Measurements from ENCODE around the gene OMD. TPM values are rescaled to one million over a fixed set of nuclear protein-coding genes. Genes with fewer than 3 reads are reported as not detected.

OMD gene
- total RNA-seq, 6 donors from 2014 or later, result 0.67 to 8.1 (median 4.7) TPM

GRCh38 chr9:92444841-92445240 is 20.6 kb upstream of the OMD start:
- DNase-seq, result no peak
- 60 to 89% methylated on average over 1 to 3 of the region's 4 CpGs for WGBS, 2 donors

DNA sequence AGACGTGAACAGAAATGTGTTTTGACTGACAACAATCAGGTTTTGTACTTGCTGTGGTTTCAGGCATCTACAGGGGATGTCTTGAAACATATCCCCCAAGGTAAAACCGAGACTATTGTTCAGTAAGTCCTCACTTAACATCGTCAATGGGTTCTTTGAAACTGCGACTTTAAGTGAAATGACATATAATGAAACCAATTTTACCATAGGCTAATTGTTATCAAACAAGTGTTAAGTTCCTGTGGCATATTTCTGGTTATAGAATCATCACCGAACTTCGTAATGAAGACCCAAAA is 16.4 kb upstream of the OMD start:
- no peak for TF ChIP-seq EP300 (IDR thresholded peaks at IDR 0.05)
- no peak for TF ChIP-seq POLR2A (IDR thresholded peaks at IDR 0.05)
- TF ChIP-seq, protein P1, sequence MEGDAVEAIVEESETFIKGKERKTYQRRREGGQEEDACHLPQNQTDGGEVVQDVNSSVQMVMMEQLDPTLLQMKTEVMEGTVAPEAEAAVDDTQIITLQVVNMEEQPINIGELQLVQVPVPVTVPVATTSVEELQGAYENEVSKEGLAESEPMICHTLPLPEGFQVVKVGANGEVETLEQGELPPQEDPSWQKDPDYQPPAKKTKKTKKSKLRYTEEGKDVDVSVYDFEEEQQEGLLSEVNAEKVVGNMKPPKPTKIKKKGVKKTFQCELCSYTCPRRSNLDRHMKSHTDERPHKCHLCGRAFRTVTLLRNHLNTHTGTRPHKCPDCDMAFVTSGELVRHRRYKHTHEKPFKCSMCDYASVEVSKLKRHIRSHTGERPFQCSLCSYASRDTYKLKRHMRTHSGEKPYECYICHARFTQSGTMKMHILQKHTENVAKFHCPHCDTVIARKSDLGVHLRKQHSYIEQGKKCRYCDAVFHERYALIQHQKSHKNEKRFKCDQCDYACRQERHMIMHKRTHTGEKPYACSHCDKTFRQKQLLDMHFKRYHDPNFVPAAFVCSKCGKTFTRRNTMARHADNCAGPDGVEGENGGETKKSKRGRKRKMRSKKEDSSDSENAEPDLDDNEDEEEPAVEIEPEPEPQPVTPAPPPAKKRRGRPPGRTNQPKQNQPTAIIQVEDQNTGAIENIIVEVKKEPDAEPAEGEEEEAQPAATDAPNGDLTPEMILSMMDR (IDR thresholded peaks at IDR 0.05), result no peak
- ATAC-seq (ENCODE audit: low FRiP score in 2 of 2) (no peak), DNase-seq (no peak)
- Histone ChIP-seq H3K27ac (no peak overlapping the region), H3K4me3 (no peak overlapping the region), H3K9me3 (no peaks in the 10 kb centered on the region), H3K27me3 (no peaks in the 10 kb centered on the region), H3K4me1 (no peaks in the 10 kb centered on the region), H3K36me3 (no peaks in the 10 kb centered on the region)
- 82 to 92% methylated on average over 6 of the region's 6 CpGs for WGBS, 2 donors

More at GRCh38 chr9:92444841-92445240, 20.6 kb upstream of the OMD start:
- H3K27ac ChIP-seq, result no peak overlapping the region
- no peak for ATAC-seq (ENCODE audit: low FRiP score in 2 of 2)
- H3K27me3 ChIP-seq, result no peaks in the 10 kb centered on the region
- no peaks in the 10 kb centered on the region for H3K4me1 ChIP-seq
- H3K4me3 ChIP-seq, result no peak overlapping the region
- no peaks in the 10 kb centered on the region for H3K36me3 ChIP-seq
- no peaks in the 10 kb centered on the region for H3K9me3 ChIP-seq
- TF ChIP-seq POLR2AphosphoS5 (IDR thresholded peaks at IDR 0.05) (no peak), POLR2A (IDR thresholded peaks at IDR 0.05) (no peak), EP300 (IDR thresholded peaks at IDR 0.05) (no peak)
- TF ChIP-seq, protein P1 (IDR thresholded peaks at IDR 0.05), result no peak

DNA sequence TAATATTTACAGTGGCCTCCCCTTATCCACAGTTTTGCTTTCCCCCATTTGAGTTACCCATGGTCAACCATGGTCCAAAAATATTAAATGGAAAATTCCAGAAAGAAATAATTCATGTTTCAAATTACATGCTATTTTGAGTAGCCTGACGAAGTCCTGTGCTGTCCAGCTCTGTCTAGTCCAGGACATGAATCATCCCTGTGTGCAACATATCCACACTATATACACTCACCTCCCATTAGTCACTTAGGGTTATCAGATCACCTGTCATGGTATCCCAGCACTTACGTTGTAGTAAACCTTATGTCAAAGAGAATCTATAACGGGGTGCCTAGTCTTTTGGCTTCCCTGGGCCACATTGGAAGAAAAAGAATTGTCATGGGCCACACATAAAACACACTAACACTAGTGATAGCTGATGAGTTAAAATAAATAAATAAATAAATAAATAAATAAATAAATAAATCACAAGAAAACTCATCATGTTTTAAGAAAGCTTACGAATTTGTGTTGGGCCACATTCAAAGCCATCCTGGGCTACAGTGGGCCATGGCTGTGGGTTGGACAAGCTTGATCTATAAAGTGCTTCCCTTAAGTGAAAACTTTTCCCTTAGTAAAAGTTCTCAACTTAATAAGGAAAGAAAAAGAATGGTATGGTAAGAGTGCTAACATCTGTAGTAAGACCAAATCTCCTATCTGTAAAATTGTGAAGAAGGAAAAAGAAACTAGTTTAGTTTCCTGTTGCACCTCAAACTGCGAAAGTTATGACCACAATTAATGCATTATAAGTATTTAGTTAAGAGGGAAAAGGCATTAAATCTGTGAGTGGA is 15.9 kb upstream of the OMD start:
- H3K27ac ChIP-seq, result no peak overlapping the region
- no peak overlapping the region for H3K4me3 ChIP-seq
- DNase-seq (no peak), ATAC-seq (ENCODE audit: low FRiP score in 2 of 2) (no peak)
- TF ChIP-seq POLR2AphosphoS5 (IDR thresholded peaks at IDR 0.05), result no peak
- TF ChIP-seq, protein P1 (IDR thresholded peaks at IDR 0.05), result no peak
- no peak for TF ChIP-seq EP300 (IDR thresholded peaks at IDR 0.05)
- no peak for TF ChIP-seq POLR2A (IDR thresholded peaks at IDR 0.05)
- no peaks in the 10 kb centered on the region for H3K4me1 ChIP-seq
- no peaks in the 10 kb centered on the region for H3K27me3 ChIP-seq
- WGBS, 2 donors, result 87 to 88% methylated on average over 5 of the region's 5 CpGs
- H3K36me3 ChIP-seq, result no peaks in the 10 kb centered on the region
- H3K9me3 ChIP-seq, result no peaks in the 10 kb centered on the region

DNA sequence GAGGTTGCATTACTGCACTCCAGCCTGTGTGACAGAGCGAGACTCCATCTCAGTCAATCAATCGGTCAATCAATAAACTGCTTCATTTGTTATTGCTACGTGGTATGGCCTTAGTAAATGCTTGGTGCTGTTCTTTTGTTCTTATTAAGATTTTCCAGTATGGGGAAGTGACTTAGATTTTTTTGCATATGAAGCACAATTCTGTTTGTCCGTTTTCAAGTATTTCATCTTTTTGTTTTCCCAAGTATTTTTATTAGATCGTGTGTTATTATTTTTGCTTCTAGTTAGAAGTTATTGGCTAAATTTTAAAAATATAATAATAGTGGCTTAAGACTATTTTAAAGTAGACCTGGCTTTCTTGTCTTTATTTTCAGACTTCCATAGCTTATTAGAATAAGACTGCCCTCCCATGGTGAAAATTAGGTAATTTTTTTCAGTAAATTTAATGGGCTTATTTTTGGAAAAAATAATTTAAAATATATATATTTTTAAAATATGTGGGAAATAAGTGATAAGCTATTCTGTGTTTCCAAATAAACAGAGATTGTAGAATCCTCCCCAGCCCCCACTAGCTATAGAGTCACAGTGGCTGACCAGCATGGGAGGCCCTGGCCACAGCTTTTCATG is 14.7 kb upstream of the OMD start:
- Histone ChIP-seq H3K4me1 (no peaks in the 10 kb centered on the region), H3K27me3 (no peaks in the 10 kb centered on the region), H3K9me3 (no peaks in the 10 kb centered on the region), H3K27ac (no peak overlapping the region), H3K4me3 (no peak overlapping the region), H3K36me3 (no peaks in the 10 kb centered on the region)
- 83 to 87% methylated on average over 5 of the region's 5 CpGs for whole genome bisulfite sequencing, 2 donors
- DNase-seq, result no peak
- TF ChIP-seq EP300 (IDR thresholded peaks at IDR 0.05) (no peak), POLR2AphosphoS5 (IDR thresholded peaks at IDR 0.05) (no peak), POLR2A (IDR thresholded peaks at IDR 0.05) (no peak)
- TF ChIP-seq, protein P1 (IDR thresholded peaks at IDR 0.05), result no peak
- no peak for ATAC-seq (ENCODE audit: low FRiP score in 2 of 2)

Measured in upper lobe of left lung (tissue), 6 donors.